ENCODE data around the gene CD4. TPM values are rescaled to one million over a fixed set of nuclear protein-coding genes. Genes with fewer than 3 reads are reported as not detected.

The CD4 gene
- polyA plus RNA-seq, 1 of the 3 experiments (the other 2 are of a cell fraction): 0.02 TPM

- H3K4me3 ChIP-seq (ENCODE audit: low read depth in 2 of 2, low read length in 1 of 2): no peak overlapping the region
- POLR2A ChIA-PET: no interaction called here
- H3K9ac ChIP-seq: no peak overlapping the region
- H2AFZ ChIP-seq (ENCODE audit: low read depth): no peak overlapping the region
- CTCF ChIA-PET: interaction anchor here (1.0 to 15.2 kb wide), 4 partner anchors 7 to 51 kb away, joined by 3 to 343 read pairs (median 50); partner anchors contain the start of genes MLF2 and PTMS
- no peak for TF ChIP-seq CHD2 (IDR thresholded peaks at IDR 0.05; ENCODE audit: low read length, partially characterized antibody)
- TF ChIP-seq, protein P1, sequence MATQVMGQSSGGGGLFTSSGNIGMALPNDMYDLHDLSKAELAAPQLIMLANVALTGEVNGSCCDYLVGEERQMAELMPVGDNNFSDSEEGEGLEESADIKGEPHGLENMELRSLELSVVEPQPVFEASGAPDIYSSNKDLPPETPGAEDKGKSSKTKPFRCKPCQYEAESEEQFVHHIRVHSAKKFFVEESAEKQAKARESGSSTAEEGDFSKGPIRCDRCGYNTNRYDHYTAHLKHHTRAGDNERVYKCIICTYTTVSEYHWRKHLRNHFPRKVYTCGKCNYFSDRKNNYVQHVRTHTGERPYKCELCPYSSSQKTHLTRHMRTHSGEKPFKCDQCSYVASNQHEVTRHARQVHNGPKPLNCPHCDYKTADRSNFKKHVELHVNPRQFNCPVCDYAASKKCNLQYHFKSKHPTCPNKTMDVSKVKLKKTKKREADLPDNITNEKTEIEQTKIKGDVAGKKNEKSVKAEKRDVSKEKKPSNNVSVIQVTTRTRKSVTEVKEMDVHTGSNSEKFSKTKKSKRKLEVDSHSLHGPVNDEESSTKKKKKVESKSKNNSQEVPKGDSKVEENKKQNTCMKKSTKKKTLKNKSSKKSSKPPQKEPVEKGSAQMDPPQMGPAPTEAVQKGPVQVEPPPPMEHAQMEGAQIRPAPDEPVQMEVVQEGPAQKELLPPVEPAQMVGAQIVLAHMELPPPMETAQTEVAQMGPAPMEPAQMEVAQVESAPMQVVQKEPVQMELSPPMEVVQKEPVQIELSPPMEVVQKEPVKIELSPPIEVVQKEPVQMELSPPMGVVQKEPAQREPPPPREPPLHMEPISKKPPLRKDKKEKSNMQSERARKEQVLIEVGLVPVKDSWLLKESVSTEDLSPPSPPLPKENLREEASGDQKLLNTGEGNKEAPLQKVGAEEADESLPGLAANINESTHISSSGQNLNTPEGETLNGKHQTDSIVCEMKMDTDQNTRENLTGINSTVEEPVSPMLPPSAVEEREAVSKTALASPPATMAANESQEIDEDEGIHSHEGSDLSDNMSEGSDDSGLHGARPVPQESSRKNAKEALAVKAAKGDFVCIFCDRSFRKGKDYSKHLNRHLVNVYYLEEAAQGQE (IDR thresholded peaks at IDR 0.05; ENCODE audit: low read depth, low read length): no peak
- TF ChIP-seq PBX3 (IDR thresholded peaks at IDR 0.05): no peak
- no peak for TF ChIP-seq FOSL2 (IDR thresholded peaks at IDR 0.05; ENCODE audit: borderline replicate concordance, low read depth)
- H4K20me1 ChIP-seq (ENCODE audit: insufficient read depth): peaks cover 12% of the 10 kb centered on the region
- no peak for DNase-seq
- H3K36me3 ChIP-seq (replicated peaks in 1 of 2; ENCODE audit: control insufficient read depth in 1 of 2, insufficient read depth in 2 of 2, low read length in 1 of 2): peaks cover 20% of the 10 kb centered on the region in 2 experiments
- no peaks in the 10 kb centered on the region for H3K9me3 ChIP-seq
- peaks cover 15% of the 10 kb centered on the region for H3F3A ChIP-seq (replicated peaks; ENCODE audit: insufficient read depth)
- peaks cover 9% of the 10 kb centered on the region for H3K79me2 ChIP-seq (ENCODE audit: insufficient read depth)
- 98% methylated on average over 13 of the region's 15 CpGs for WGBS (ENCODE audit: low lambda C conversion rate)
- no peak overlapping the region for H3K4me2 ChIP-seq
- H3K9me2 ChIP-seq: no peaks in the 10 kb centered on the region
- H3K27me3 ChIP-seq (ENCODE audit: insufficient read depth): no peaks in the 10 kb centered on the region
- H3K27ac ChIP-seq (ENCODE audit: low read depth in 2 of 2, low read length in 1 of 2): no peak overlapping the region
- H3K4me1 ChIP-seq (ENCODE audit: control insufficient read depth in 1 of 2, insufficient read depth in 2 of 2, low read depth in 1 of 2, low read length in 1 of 2): peaks cover 0 to 22% of the 10 kb centered on the region in 2 experiments; a peak in 1 of 4 replicates
Observed at GRCh38 chr12:6774499-6775062, 14.7 kb upstream of the CD4 start.

DNA sequence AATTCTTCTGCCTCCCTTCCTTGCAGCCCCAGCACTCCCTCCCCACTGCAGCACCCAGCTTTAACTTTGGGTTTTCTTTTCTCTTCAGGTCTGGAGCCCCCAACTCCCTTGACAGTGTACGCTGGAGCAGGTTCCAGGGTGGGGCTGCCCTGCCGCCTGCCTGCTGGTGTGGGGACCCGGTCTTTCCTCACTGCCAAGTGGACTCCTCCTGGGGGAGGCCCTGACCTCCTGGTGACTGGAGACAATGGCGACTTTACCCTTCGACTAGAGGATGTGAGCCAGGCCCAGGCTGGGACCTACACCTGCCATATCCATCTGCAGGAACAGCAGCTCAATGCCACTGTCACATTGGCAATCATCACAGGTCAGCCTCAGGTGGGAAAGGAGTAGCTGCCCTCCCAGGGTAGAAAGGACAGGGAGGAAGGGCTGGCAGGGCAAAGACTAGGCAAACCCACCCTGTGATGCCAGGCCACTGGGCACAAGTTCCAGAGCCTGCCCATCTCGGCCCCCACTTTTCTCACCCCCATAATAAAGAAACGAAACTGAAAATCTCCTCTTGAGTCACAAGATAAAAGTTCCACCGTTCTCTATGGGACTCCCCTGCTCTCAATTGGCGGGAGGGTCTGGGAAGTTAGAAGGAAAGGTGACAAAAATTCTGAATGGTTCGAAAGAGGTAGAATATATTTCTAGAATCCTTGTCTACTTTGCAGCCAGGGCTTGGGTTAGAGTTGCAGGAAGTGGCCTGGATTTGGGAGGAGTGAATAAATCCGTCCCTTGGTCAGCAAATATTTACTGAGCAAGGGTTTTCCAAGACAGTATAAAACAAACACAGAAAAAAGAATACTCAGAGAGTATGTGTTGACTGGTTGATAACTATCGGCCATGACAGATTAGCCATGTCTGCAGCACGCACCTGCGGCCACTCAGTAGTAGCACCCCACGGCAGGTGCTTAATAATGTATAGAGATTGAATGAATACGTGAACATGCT lies 13.8 kb upstream of the CD4 start:
- Histone ChIP-seq H3K4me2 (no peak overlapping the region), H3K9ac (no peak overlapping the region), H3K4me1 (ENCODE audit: control insufficient read depth in 1 of 2, insufficient read depth in 2 of 2, low read depth in 1 of 2, low read length in 1 of 2) (peaks cover 0 to 18% of the 10 kb centered on the region in 2 experiments; a peak in 1 of 4 replicates), H3K9me2 (no peaks in the 10 kb centered on the region), H3K9me3 (no peaks in the 10 kb centered on the region), H4K20me1 (ENCODE audit: insufficient read depth) (0 out of 2 replicates have a peak, but pooled peaks cover 6% of the 10 kb centered on the region), H2AFZ (ENCODE audit: low read depth) (no peak overlapping the region), H3K27me3 (ENCODE audit: insufficient read depth) (no peaks in the 10 kb centered on the region), H3F3A (replicated peaks; ENCODE audit: insufficient read depth) (peaks cover 16% of the 10 kb centered on the region), H3K36me3 (replicated peaks in 1 of 2; ENCODE audit: control insufficient read depth in 1 of 2, insufficient read depth in 2 of 2, low read length in 1 of 2) (peaks cover 17 to 18% of the 10 kb centered on the region in 2 experiments), H3K79me2 (ENCODE audit: insufficient read depth) (no peaks in the 10 kb centered on the region), H3K4me3 (ENCODE audit: low read depth in 2 of 2, low read length in 1 of 2) (no peak overlapping the region), H3K27ac (ENCODE audit: low read depth in 2 of 2, low read length in 1 of 2) (no peak overlapping the region)
- ChIA-PET CTCF (interaction anchor here (1.7 to 15.2 kb wide), 3 partner anchors 8 to 50 kb away, joined by 8 to 343 read pairs (median 91); partner anchors contain the start of genes MLF2 and PTMS), POLR2A (interaction anchor here (3.5 kb wide), 1 partner anchor 8 kb away, joined by 31 read pairs; the partner anchor contains the start of gene PTMS)
- 84% methylated on average over 16 of the region's 16 CpGs for WGBS (ENCODE audit: low lambda C conversion rate)
- no peak for DNase-seq
- TF ChIP-seq SIN3A (IDR thresholded peaks at IDR 0.05; ENCODE audit: borderline replicate concordance, low read depth, low read length): no peak
